CD4-positive, alpha-beta T cell treated with Interleukin-15 for 4 hours (primary cell): ENCODE data around the gene E2F2.
"Not testable (repeated sequence)": the region's sequence is repeated elsewhere in the genome, so short reads cannot be mapped to it uniquely, and the experiment has no call there.

Source experiments
- DNase-seq: peaks from one replicate; pipeline ENCODE4 v3.0.0-alpha.2; 2020; ENCODE audit warnings: low spot score

E2F2 gene

GRCh38 chr1:23546897-23547584 lies 16.0 kb upstream of the E2F2 start:
- no peak for DNase-seq

- no peak for DNase-seq
Measured at GRCh38 chr1:23545851-23546250, 14.8 kb upstream of the E2F2 start.

- peak; percentile 78 for DNase-seq
Measured at GRCh38 chr1:23544444-23545389, 13.7 kb upstream of the E2F2 start.

- no peak for DNase-seq
Measured at GRCh38 chr1:23543707-23544443, 12.8 kb upstream of the E2F2 start.

GRCh38 chr1:23542940-23543339 lies 11.9 kb upstream of the E2F2 start:
- not testable (repeated sequence) for DNase-seq

GRCh38 chr1:23539698-23540266 lies 8.7 kb upstream of the E2F2 start:
- DNase-seq = peak; percentile 94

- DNase-seq = no peak
Measured at GRCh38 chr1:23537296-23537973, 6.4 kb upstream of the E2F2 start.

GRCh38 chr1:23533246-23534023 lies 2.4 kb upstream of the E2F2 start:
- DNase-seq = no peak

- no peak for DNase-seq
Measured at GRCh38 chr1:23531562-23532094, 595 bp upstream of the E2F2 start.

GRCh38 chr1:23530087-23530746 lies 816 bp downstream of the E2F2 start:
- no peak for DNase-seq

- DNase-seq = no peak
Measured at GRCh38 chr1:23529146-23530086, 1.6 kb downstream of the E2F2 start.

- DNase-seq = peak; percentile 90
Measured at GRCh38 chr1:23528250-23528978, 2.6 kb downstream of the E2F2 start.

- no peak for DNase-seq
Measured at GRCh38 chr1:23527900-23528249, 3.2 kb downstream of the E2F2 start.

- no peak for DNase-seq
Measured at GRCh38 chr1:23527366-23527765, 3.7 kb downstream of the E2F2 start.

- no peak for DNase-seq
Measured at GRCh38 chr1:23526329-23527041, 4.5 kb downstream of the E2F2 start.

GRCh38 chr1:23525558-23526250 lies 5.3 kb downstream of the E2F2 start:
- peak; percentile 30 for DNase-seq
